Liver (tissue), 9 donors: ENCODE measurements around the gene PIEZO1. TPM values are rescaled to one million over a fixed set of nuclear protein-coding genes. Genes with fewer than 3 reads are reported as not detected.

Experiments used
- DNase-seq: peaks from one replicate; pipeline ENCODE4 v3.0.0-alpha.2; 2017; ENCODE audit warnings: low spot score
- H3K27ac ChIP-seq, 2 donors: one replicate each; pipeline ENCODE4 v1.7.0; 2013; ENCODE audit warnings: inconsistent platforms in 2 of 2, low read length in 2 of 2, control low read depth in 1 of 2, low read depth in 1 of 2, mild to moderate bottlenecking in 1 of 2
- H3K27me3 ChIP-seq, 4 donors: one replicate each; pipeline versions ENCODE4 v1.6.1 to v1.7.0; 2013; ENCODE audit warnings: low read length in 3 of 4, inconsistent platforms in 1 of 4, mild to moderate bottlenecking in 1 of 4, moderate library complexity in 1 of 4; ENCODE audit not compliant: control insufficient read depth in 4 of 4, insufficient read depth in 4 of 4
- H3K36me3 ChIP-seq, 4 donors: one replicate each; pipeline versions ENCODE4 v1.6.1 to v1.7.0; 2013; ENCODE audit warnings: low read length in 3 of 4, mild to moderate bottlenecking in 3 of 4, low read depth in 1 of 4, moderate library complexity in 1 of 4; ENCODE audit not compliant: control insufficient read depth in 4 of 4, insufficient read depth in 3 of 4
- H3K4me1 ChIP-seq, 4 donors: one replicate each; pipeline versions ENCODE4 v1.6.1 to v1.7.0; 2013; ENCODE audit warnings: low read length in 3 of 4, mild to moderate bottlenecking in 3 of 4, moderate library complexity in 1 of 4; ENCODE audit not compliant: control insufficient read depth in 4 of 4, insufficient read depth in 4 of 4
- H3K4me3 ChIP-seq, 3 donors: one replicate each; pipeline versions ENCODE4 v1.6.1 to v1.7.0; 2013; ENCODE audit warnings: low read length in 3 of 3, control low read depth in 1 of 3, low read depth in 1 of 3, mild to moderate bottlenecking in 1 of 3
- H3K9ac ChIP-seq, 2 donors: one replicate each; pipeline ENCODE4 v1.7.0; 2013; ENCODE audit warnings: low read length in 2 of 2, mild to moderate bottlenecking in 2 of 2, moderate library complexity in 2 of 2, control low read depth in 1 of 2, low read depth in 1 of 2
- H3K9me3 ChIP-seq, 4 donors: one replicate each; pipeline versions ENCODE4 v1.6.1 to v1.7.0; 2013; ENCODE audit warnings: low read length in 3 of 4; ENCODE audit not compliant: control insufficient read depth in 4 of 4
- EGR1 ChIP-seq, 2 donors: IDR thresholded peaks; 2 replicates each; pipeline ENCODE4 v1.6.1; 2016 to 2018; ENCODE audit warnings: antibody characterized with exemption in 2 of 2, low read depth in 2 of 2
- FOXA1 ChIP-seq: IDR thresholded peaks from 2 replicates; pipeline ENCODE4 v1.6.1; 2016; ENCODE audit warnings: antibody characterized with exemption
- FOXA2 ChIP-seq: IDR thresholded peaks from 2 replicates; pipeline ENCODE4 v1.6.1; 2016; ENCODE audit warnings: antibody characterized with exemption
- GABPA ChIP-seq, 2 donors: IDR thresholded peaks in 1 of 2; conservative IDR thresholded peaks in 1 of 2; 2 replicates each; pipeline ENCODE4 v1.6.1; 2016; ENCODE audit warnings: antibody characterized with exemption in 2 of 2, mild to moderate bottlenecking in 1 of 2, moderate library complexity in 1 of 2
- HNF4A ChIP-seq, 2 donors: conservative IDR thresholded peaks; 2 replicates each; pipeline ENCODE4 v1.6.1; 2016; ENCODE audit warnings: antibody characterized with exemption in 2 of 2, mild to moderate bottlenecking in 2 of 2
- HNF4G ChIP-seq: IDR thresholded peaks from 2 replicates; pipeline ENCODE4 v1.6.1; 2016; ENCODE audit warnings: antibody characterized with exemption
- JUND ChIP-seq, 2 donors: IDR thresholded peaks; 2 replicates each; pipeline ENCODE4 v1.6.1; 2016; ENCODE audit warnings: antibody characterized with exemption in 2 of 2
- NR2F2 ChIP-seq: IDR thresholded peaks from 2 replicates; pipeline ENCODE4 v1.6.1; 2016; ENCODE audit warnings: antibody characterized with exemption
- RAD21 ChIP-seq, 2 donors: IDR thresholded peaks; 2 replicates each; pipeline ENCODE4 v1.6.1; 2016; ENCODE audit warnings: antibody characterized with exemption in 2 of 2, mild to moderate bottlenecking in 2 of 2
- RXRA ChIP-seq, 2 donors: IDR thresholded peaks; 2 replicates each; pipeline ENCODE4 v1.6.1; 2017 to 2018; ENCODE audit warnings: antibody characterized with exemption in 2 of 2, mild to moderate bottlenecking in 1 of 2
- SP1 ChIP-seq: IDR thresholded peaks from 2 replicates; pipeline ENCODE4 v1.6.1; 2018; ENCODE audit warnings: antibody characterized with exemption, mild to moderate bottlenecking
- TAF1 ChIP-seq: conservative IDR thresholded peaks from 2 replicates; pipeline ENCODE4 v1.6.1; 2016; ENCODE audit warnings: antibody characterized with exemption, mild to moderate bottlenecking
- YY1 ChIP-seq: IDR thresholded peaks from 2 replicates; pipeline ENCODE4 v1.6.1; 2016; ENCODE audit warnings: antibody characterized with exemption, mild to moderate bottlenecking
- WGBS: extraction: QIAGEN DNeasy Blood & Tissue Kit; methylation state at CpG from one replicate; pipeline ENCODE4 v1.1.7; 2013; 5-methylcytosine and 5-hydroxymethylcytosine counted together
- polyA plus RNA-seq, 2 donors: library from polyadenylated mRNA; stranded (reverse) in 1 of 2; unstranded in 1 of 2; fragments of 200-250 nt in 1 of 2; fragments of >200 nt in 1 of 2; fragmentation: Nextera tagmentation in 1 of 2; extraction: Ambion mirVana in 1 of 2; gene quantifications; one replicate each; pipeline versions ENCODE4 v1.2.1 to v1.2.3, GENCODE V29; 2013 to 2015
- total RNA-seq, 2 donors: library from RNA; depleted of rRNA; stranded (reverse); fragments of >200 nt; gene quantifications; one replicate each; pipeline ENCODE4 v1.2.3, GENCODE V29; 2014
- TF ChIP-seq, protein P1 (sequence below): fragments of 150-350 bp; IDR thresholded peaks from 2 replicates; pipeline ENCODE4 v1.5.1; 2017; ENCODE audit warnings: improper control_type of control experiment, low read depth, low read length; ENCODE audit not compliant: missing input control
- TF ChIP-seq, protein P2 (sequence below): IDR thresholded peaks from 2 replicates; pipeline ENCODE4 v1.6.1; 2016; ENCODE audit warnings: antibody characterized with exemption, mild to moderate bottlenecking
- TF ChIP-seq, protein P3 (sequence below): IDR thresholded peaks from 2 replicates; pipeline ENCODE4 v1.6.1; 2016; ENCODE audit warnings: antibody characterized with exemption
- TF ChIP-seq, protein P4 (sequence below): IDR thresholded peaks from 2 replicates; pipeline ENCODE4 v1.6.1; 2016; ENCODE audit warnings: antibody characterized with exemption
- TF ChIP-seq, protein P5 (sequence below): IDR thresholded peaks from 2 replicates; pipeline ENCODE4 v1.6.1; 2016; ENCODE audit warnings: antibody characterized with exemption
- donor health status: healthy.
- donor health status: healthy.
- donor health status: healthy.
- donor health status: healthy.
- donor health status: healthy.

PIEZO1 gene
- total and polyA plus RNA-seq, 4 donors, result 15.3 to 74.7 (median 59.2) TPM

DNA sequence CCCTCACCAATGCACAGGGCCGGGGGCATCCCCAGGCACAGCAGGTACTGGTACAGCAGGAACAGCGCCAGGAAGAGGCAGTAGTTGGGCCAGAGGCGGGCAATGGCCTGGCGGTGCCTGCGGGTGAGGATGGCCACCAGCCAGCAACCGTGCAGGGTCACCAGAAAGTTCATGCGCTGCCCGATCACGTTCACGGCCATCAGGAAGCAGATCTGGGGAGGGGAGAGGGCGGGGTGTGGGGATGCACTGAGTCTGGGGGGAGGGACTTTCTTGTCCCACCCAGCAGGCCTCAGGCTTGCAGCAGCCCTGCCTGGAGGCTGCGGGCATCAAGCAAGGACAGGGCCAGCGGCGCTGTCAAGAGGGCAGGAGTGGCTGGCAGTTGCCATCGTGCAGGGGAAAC lies 53.3 kb downstream of the PIEZO1 start:
- Histone ChIP-seq H3K9me3 (no peaks in the 10 kb centered on the region), H3K36me3 (peaks cover 4 to 55% (median 19%) of the 10 kb centered on the region in 4 donors), H3K27ac (no peak overlapping the region), H3K4me3 (no peak overlapping the region), H3K4me1 (no peaks in the 10 kb centered on the region), H3K9ac (no peak overlapping the region), H3K27me3 (no peaks in the 10 kb centered on the region)
- 53% methylated on average over 15 of the region's 15 CpGs for WGBS
- no peak for DNase-seq
- TF ChIP-seq RXRA (IDR thresholded peaks at IDR 0.05), result peak in 1 of 2 donors; percentile 69
- TF ChIP-seq, protein P1, sequence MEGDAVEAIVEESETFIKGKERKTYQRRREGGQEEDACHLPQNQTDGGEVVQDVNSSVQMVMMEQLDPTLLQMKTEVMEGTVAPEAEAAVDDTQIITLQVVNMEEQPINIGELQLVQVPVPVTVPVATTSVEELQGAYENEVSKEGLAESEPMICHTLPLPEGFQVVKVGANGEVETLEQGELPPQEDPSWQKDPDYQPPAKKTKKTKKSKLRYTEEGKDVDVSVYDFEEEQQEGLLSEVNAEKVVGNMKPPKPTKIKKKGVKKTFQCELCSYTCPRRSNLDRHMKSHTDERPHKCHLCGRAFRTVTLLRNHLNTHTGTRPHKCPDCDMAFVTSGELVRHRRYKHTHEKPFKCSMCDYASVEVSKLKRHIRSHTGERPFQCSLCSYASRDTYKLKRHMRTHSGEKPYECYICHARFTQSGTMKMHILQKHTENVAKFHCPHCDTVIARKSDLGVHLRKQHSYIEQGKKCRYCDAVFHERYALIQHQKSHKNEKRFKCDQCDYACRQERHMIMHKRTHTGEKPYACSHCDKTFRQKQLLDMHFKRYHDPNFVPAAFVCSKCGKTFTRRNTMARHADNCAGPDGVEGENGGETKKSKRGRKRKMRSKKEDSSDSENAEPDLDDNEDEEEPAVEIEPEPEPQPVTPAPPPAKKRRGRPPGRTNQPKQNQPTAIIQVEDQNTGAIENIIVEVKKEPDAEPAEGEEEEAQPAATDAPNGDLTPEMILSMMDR, result no peak

DNA sequence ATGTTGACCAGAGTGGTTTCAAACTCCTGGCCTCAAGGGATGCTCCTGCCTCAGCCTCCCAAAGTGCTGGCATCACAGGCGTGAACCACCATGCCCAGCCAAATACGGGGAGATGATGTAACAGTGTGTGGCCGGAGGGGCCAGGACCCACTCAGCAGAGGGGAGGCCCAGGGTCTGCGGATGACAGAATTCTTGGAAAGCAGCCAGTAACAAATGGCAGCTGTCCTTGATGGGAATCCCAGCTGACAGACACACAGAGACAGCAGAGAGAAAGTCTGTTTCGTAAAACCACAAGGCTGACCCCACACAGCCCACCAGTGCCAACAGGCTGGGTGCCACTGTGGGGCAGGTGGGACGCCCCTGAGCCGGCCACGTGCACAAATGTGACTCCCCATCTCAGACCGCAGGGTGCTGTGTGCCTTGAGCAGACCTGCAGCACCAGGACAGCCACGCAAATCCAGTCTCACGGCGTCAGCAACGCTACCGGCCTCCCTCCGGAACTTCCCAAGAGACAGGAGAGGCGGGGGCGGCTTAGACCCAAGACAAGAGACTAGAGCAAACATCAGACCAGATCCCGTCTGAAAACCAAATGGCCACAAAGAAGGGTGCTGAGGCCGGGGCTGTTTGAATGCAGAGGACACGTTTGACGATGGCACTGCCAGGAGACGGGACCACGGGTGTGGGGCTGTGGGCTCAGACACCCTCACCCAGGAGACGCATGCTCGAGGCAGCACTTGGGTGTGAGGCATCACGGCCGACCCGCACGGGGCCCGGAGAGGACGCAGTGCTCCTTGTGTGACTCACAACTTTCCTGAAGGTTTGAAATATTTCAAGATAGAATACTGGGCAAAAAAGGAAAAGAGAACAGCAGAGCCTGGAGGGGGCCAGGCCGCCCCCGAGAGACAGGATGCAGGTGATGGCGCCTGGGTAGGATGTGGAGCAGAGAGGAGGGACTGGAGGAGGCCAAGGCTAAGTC lies 54.1 kb downstream of the PIEZO1 start:
- Histone ChIP-seq H3K27me3 (no peaks in the 10 kb centered on the region), H3K9ac (no peak overlapping the region), H3K27ac (no peak overlapping the region), H3K4me1 (no peaks in the 10 kb centered on the region), H3K36me3 (peaks cover 4 to 60% (median 21%) of the 10 kb centered on the region in 4 donors), H3K9me3 (no peaks in the 10 kb centered on the region), H3K4me3 (no peak overlapping the region)
- WGBS, result 93% methylated on average over 34 of the region's 34 CpGs
- no peak for DNase-seq
- TF ChIP-seq TAF1, result no peak
- no peak for TF ChIP-seq HNF4G
- TF ChIP-seq RXRA (IDR thresholded peaks at IDR 0.05), result no peak
- no peak for TF ChIP-seq FOXA1
- TF ChIP-seq, protein P2, sequence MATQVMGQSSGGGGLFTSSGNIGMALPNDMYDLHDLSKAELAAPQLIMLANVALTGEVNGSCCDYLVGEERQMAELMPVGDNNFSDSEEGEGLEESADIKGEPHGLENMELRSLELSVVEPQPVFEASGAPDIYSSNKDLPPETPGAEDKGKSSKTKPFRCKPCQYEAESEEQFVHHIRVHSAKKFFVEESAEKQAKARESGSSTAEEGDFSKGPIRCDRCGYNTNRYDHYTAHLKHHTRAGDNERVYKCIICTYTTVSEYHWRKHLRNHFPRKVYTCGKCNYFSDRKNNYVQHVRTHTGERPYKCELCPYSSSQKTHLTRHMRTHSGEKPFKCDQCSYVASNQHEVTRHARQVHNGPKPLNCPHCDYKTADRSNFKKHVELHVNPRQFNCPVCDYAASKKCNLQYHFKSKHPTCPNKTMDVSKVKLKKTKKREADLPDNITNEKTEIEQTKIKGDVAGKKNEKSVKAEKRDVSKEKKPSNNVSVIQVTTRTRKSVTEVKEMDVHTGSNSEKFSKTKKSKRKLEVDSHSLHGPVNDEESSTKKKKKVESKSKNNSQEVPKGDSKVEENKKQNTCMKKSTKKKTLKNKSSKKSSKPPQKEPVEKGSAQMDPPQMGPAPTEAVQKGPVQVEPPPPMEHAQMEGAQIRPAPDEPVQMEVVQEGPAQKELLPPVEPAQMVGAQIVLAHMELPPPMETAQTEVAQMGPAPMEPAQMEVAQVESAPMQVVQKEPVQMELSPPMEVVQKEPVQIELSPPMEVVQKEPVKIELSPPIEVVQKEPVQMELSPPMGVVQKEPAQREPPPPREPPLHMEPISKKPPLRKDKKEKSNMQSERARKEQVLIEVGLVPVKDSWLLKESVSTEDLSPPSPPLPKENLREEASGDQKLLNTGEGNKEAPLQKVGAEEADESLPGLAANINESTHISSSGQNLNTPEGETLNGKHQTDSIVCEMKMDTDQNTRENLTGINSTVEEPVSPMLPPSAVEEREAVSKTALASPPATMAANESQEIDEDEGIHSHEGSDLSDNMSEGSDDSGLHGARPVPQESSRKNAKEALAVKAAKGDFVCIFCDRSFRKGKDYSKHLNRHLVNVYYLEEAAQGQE, result no peak
- TF ChIP-seq, protein P3, sequence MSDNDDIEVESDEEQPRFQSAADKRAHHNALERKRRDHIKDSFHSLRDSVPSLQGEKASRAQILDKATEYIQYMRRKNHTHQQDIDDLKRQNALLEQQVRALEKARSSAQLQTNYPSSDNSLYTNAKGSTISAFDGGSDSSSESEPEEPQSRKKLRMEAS, result no peak
- TF ChIP-seq, protein P4, sequence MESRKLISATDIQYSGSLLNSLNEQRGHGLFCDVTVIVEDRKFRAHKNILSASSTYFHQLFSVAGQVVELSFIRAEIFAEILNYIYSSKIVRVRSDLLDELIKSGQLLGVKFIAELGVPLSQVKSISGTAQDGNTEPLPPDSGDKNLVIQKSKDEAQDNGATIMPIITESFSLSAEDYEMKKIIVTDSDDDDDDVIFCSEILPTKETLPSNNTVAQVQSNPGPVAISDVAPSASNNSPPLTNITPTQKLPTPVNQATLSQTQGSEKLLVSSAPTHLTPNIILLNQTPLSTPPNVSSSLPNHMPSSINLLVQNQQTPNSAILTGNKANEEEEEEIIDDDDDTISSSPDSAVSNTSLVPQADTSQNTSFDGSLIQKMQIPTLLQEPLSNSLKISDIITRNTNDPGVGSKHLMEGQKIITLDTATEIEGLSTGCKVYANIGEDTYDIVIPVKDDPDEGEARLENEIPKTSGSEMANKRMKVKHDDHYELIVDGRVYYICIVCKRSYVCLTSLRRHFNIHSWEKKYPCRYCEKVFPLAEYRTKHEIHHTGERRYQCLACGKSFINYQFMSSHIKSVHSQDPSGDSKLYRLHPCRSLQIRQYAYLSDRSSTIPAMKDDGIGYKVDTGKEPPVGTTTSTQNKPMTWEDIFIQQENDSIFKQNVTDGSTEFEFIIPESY, result no peak
- no peak for TF ChIP-seq YY1
- TF ChIP-seq, protein P5, sequence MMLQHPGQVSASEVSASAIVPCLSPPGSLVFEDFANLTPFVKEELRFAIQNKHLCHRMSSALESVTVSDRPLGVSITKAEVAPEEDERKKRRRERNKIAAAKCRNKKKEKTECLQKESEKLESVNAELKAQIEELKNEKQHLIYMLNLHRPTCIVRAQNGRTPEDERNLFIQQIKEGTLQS, result no peak
- TF ChIP-seq HNF4A (conservative IDR thresholded peaks at IDR 0.05), result no peak
- no peak for TF ChIP-seq SP1
- no peak for TF ChIP-seq RAD21 (IDR thresholded peaks at IDR 0.05)
- no peak for TF ChIP-seq GABPA (IDR thresholded peaks at IDR 0.05 in 1 of 2, conservative IDR thresholded peaks at IDR 0.05 in 1 of 2)
- TF ChIP-seq EGR1 (IDR thresholded peaks at IDR 0.05; ENCODE audit: low read depth in 2 of 2), result no peak
- TF ChIP-seq NR2F2, result no peak
- TF ChIP-seq FOXA2, result no peak
- TF ChIP-seq, protein P1, result no peak
- TF ChIP-seq JUND (IDR thresholded peaks at IDR 0.05), result no peak
